HCT116 (cell line): ENCODE results near the gene PLAGL1.

Source experiments
- EGR1 ChIP-seq: IDR thresholded peaks from 2 replicates; pipeline ENCODE4 v1.6.1; 2012; ENCODE audit warnings: low read depth
- EZH2 ChIP-seq: fragments of 200-600 bp; sonication (generic); IDR thresholded peaks from 2 replicates; pipeline ENCODE4 v1.6.1; 2017; ENCODE audit warnings: antibody characterized with exemption, mixed run types
- JUND ChIP-seq: IDR thresholded peaks from 2 replicates; pipeline ENCODE4 v1.6.1; 2012
- POLR2A ChIP-seq: IDR thresholded peaks from 2 replicates; pipeline ENCODE4 v1.7.0; 2011; ENCODE audit warnings: borderline replicate concordance; ENCODE audit not compliant: insufficient read depth, insufficient read length; ENCODE audit errors: extremely low read depth
- RAD21 ChIP-seq: IDR thresholded peaks from 2 replicates; pipeline ENCODE4 v1.6.1; 2012; ENCODE audit warnings: low read depth, mild to moderate bottlenecking
- SIN3A ChIP-seq: IDR thresholded peaks from 2 replicates; pipeline ENCODE4 v1.6.1; 2012; ENCODE audit warnings: low read depth
- TF ChIP-seq, protein P1 (sequence below), 3 experiments: fragments of 200-600 bp in 1 of 3; sonication (generic) in 1 of 3; IDR thresholded peaks in 2 of 3; conservative IDR thresholded peaks in 1 of 3; 2 replicates each; pipeline ENCODE4 v1.5.1; 2012 to 2017; ENCODE audit warnings: low read depth in 2 of 3, low read length in 2 of 3, antibody characterized with exemption in 1 of 3, borderline replicate concordance in 1 of 3, control low read depth in 1 of 3, mild to moderate bottlenecking in 1 of 3, mixed read lengths in 1 of 3, mixed run types in 1 of 3, moderate library complexity in 1 of 3; ENCODE audit not compliant: insufficient read depth in 1 of 3
- TF ChIP-seq, protein P2 (sequence below): IDR thresholded peaks from 2 replicates; pipeline ENCODE4 v1.6.1; 2012

DNA sequence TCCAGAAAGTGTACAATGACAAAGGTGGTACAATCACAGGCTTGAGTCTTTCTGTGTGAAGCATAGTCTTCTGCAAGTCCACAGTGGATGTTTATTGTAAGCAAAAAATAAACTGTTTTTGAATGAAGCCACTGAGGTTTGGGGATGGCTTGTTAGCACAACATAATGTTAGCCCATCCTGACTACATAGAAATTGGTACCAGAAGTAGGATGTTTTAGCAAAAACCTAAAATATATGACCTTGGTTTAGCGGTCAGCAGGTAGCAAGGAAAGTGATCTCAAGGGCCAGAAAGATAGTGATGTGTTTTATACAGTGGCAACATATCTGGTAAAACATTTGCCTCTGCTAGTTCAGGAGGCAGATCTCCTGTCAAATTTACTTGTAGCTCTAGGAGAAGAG is 15.8 kb downstream of the PLAGL1 start:
- TF ChIP-seq, protein P1, sequence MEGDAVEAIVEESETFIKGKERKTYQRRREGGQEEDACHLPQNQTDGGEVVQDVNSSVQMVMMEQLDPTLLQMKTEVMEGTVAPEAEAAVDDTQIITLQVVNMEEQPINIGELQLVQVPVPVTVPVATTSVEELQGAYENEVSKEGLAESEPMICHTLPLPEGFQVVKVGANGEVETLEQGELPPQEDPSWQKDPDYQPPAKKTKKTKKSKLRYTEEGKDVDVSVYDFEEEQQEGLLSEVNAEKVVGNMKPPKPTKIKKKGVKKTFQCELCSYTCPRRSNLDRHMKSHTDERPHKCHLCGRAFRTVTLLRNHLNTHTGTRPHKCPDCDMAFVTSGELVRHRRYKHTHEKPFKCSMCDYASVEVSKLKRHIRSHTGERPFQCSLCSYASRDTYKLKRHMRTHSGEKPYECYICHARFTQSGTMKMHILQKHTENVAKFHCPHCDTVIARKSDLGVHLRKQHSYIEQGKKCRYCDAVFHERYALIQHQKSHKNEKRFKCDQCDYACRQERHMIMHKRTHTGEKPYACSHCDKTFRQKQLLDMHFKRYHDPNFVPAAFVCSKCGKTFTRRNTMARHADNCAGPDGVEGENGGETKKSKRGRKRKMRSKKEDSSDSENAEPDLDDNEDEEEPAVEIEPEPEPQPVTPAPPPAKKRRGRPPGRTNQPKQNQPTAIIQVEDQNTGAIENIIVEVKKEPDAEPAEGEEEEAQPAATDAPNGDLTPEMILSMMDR (IDR thresholded peaks at IDR 0.05 in 2 of 3, conservative IDR thresholded peaks at IDR 0.05 in 1 of 3; ENCODE audit: borderline replicate concordance in 1 of 3, insufficient read depth in 1 of 3, low read depth in 2 of 3, low read length in 2 of 3) = no peak
- TF ChIP-seq RAD21 = no peak
- no peak for TF ChIP-seq SIN3A
- no peak for TF ChIP-seq EGR1
- no peak for TF ChIP-seq EZH2
- no peak for TF ChIP-seq JUND
- TF ChIP-seq, protein P2, sequence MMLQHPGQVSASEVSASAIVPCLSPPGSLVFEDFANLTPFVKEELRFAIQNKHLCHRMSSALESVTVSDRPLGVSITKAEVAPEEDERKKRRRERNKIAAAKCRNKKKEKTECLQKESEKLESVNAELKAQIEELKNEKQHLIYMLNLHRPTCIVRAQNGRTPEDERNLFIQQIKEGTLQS = no peak
- no peak for TF ChIP-seq POLR2A
